T-helper 2 cell treated with Interferon-gamma antibody and Interleukin-4, amounts not matched to agents 100 ng/mL and 5 ng/mL, for 36 hours (primary cell): ENCODE measurements around the gene ZMIZ1. TPM values are rescaled to one million over a fixed set of nuclear protein-coding genes. Genes with fewer than 3 reads are reported as not detected.

Experiments
- intact Hi-C: fragments of 100-400 bp; cut with micrococcal nuclease; formaldehyde crosslinking; loops from one replicate; pipeline ENCODE4 v1.15.1; 2023
- total RNA-seq: library from RNA; stranded (reverse); gene quantifications from 2 replicates; pipeline ENCODE4 v1.2.3, GENCODE V29; 2022

The ZMIZ1 gene
- total RNA-seq, 1 donor from 2014 or later, result 45.8 TPM

DNA sequence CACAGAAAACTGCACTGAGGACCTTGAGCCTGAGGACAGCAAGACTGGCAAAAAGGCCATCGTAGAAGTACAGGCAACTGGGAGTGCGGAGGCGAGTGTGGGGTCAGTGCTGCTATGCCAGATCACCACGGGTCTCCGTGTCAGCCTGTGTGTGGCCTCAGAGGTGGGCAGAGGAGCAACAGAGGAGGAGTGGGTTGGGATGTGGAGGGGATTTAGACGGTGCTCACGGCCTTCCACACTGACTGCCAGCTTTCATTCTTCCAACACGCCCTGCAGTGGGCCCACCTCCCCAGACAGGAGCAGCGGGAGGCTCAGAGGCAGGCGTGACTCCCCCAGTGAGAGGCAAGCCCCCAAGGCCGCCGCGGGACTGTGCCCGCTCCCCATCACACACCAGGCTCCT, 17.0 kb upstream of the ZMIZ1 start:
- intact Hi-C loops, result no loop called here

DNA sequence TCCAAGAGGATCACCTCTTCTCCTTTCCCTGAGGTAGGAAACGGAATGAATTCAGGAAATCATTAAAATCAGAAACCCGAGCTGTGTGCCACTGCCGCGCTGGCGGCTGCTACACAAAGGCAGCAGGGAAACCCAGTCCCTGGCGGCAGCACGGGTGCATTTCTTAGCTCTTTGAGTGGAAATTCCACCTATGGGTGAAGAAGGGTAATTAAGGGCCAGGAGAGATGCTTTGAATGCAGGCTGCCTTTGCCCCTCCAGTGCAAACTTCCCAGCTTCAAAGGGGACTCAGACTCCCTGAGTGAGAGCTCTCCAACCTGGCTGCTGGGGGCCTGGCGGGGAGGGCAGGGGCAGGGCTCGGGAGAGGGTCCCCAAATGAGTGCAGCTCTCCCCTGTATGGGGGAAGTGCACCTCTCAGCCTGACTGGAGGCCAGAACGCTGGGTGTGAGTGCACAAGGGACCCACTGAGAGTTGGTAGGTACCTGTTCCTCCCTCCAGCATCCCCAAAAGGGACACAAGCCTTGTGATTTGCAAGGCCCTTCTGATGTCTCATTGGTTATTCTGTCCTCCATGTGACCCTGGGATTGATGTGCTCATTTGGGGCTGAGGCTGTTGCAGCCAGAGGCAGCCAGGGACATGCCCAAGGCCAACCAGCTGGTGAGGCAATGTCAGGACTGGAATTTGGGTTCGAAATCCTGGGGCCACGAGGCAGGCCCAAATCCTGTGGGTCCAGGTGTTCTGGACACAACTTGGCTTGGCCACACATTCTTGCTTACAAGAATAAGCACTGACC, 16.3 kb upstream of the ZMIZ1 start:
- intact Hi-C loops, result no loop called here

DNA sequence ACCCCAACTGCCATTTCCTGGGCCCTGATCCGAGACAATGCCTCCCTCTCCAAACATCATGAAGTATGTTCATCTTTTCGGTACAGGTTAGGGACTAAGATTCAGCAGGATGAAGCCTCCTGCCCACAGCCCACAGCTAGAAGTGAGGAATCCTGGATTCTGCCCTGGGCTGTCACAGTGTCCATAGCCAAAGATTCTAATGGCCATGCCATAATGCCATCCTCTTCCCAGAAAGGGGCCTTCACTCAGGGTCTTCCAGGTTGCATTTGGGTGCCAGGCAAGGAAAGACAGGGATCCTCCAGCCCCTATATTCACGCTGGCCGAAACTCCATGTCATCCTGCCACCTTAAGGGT, 15.7 kb upstream of the ZMIZ1 start:
- intact Hi-C loops, result no loop called here

DNA sequence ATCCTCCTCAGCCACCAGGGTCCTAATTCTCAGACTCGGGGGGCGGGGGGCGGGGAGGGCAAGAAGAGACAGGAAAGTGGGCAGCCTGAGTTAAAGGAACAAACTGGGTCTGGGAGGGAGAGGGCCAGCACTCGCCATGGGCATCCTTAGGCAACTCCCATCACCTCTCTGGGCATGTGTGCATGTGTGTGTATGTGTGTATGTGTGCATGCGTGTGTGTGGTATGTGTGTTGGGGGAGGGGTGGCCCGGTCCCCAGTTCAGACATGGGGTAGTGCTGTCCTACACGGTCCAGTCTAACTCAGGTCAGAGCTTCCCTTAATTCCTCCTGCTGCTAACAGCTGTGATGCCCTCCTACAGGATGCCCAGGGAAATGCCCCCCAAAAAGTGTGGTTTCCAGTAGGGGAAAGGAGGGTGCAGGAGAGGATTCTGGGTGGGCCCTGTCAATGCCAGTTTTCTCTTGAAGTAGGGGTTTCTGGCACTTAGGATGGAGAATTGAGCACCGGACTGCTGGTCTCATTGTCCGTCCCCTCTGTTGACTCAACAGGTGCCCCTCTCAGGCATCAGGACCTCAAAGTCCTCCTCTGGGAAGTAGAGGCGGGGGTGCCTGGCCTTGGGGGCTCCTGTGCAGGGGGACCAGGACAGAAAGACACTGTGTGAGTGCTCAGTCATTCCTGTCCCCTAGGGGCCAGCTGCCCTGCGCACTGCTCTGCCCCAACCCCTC, 15.1 kb upstream of the ZMIZ1 start:
- intact Hi-C loops, result no loop called here

DNA sequence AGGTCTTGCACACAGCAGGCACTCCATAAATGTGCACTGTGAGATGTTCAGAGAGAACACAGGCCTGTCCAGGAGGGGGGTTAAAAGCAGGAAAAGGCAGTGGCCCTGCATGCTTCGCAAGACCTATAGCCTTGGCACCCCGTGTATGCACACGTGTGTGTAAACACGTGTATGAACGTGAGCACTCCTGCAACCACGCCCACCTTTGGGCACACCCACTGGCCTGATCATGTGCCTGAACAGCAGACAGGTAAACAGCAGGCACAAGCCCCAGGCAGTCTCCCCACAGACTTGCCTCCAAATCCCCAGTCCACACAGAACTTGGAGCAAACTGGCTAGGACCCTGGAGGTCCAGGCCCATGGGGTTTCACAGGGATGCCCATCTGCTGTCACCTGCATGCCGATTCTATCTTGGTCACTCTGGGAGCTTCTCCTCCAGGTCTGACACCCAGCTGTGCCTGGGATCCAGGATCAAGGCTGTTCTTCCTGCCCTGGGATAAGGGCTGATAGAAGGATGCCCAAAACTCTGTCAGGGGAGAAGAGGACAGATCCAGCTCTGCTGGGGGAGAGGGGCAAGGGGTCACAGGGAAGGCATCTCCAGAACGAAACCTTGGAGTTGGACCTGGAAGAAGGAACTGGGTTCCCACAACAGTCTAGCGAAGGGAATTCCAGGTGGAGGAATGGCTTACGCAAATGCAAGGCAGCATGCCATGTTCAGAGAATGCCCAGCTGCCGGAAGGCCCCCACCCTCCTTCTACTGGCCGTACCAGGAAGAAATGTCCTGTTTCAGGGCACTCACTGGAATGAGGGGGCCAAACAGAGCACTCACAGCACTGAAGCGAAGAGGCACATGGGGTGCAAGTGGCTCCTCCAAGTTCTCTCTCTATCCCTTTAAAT, 14.3 kb upstream of the ZMIZ1 start:
- intact Hi-C loops, result no loop called here

DNA sequence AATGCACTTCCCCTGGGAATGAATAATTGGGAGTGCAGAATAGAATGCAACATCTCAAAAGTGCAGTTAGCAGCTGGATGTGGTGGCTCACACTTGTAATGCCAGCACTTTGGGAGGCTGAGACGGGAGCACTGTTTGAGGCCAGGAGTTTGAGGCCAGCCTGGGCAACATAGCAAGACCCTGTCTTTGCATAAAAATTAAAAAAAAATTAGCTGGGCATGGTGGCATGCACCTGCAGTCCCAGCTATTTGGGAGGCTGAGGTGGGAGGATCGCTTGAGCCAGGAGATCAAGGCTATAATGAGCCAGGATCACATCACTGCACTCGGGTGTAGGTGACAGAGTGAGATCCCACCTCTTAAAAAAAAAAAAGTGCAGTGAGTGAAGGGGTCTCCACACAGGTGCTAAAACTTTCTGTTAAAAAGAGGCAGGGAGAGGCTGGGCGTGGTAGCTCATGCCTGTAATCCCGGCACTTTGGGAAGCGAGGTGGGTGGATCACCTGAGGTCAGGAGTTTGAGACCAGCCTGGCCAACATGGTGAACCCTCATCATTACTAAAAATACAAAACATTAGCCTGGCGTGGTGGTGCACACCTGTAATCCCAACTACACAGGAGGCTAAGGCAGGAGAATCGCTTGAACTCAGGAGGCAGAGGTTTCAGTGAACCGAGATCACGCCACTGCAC, 13.5 kb upstream of the ZMIZ1 start:
- intact Hi-C loops, result no loop called here

DNA sequence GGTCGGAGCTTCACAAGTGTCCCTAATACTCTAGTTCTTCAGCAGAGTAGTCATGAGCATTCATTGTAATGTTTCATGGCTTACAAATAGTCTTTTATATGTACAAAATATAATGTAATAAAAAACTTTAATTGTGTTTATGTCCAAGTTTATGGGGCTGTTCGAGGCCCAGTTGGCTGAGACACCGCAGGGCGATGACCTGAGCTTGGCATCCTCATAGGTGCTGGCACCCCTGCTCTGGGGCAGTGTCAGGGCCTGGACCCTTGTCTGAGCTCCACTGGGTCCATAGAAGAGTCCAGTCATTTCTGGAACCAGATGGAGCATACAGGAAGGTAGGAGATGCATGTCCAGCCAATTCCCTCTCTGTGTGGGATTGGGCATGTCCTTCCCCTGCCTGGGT, 12.9 kb upstream of the ZMIZ1 start:
- intact Hi-C loops, result no loop called here

DNA sequence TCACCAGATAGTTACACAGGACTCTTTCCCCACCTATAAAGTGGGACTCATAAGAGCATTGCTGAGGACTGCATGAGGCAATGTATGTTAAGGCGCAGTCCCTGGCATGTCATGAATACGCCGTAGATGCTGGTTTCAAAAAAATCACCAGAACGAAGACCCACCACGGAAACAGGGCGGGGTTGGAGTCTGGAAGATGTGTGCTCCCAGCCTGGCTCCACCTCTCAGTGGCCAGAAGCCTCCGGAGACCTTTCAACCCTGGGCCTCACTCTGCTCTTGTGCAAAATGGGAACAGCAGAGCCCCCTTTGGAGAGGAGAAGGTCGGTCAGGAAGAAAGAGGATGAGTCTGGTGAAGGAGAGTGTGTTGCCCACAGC, 12.4 kb upstream of the ZMIZ1 start:
- intact Hi-C loops, result no loop called here

DNA sequence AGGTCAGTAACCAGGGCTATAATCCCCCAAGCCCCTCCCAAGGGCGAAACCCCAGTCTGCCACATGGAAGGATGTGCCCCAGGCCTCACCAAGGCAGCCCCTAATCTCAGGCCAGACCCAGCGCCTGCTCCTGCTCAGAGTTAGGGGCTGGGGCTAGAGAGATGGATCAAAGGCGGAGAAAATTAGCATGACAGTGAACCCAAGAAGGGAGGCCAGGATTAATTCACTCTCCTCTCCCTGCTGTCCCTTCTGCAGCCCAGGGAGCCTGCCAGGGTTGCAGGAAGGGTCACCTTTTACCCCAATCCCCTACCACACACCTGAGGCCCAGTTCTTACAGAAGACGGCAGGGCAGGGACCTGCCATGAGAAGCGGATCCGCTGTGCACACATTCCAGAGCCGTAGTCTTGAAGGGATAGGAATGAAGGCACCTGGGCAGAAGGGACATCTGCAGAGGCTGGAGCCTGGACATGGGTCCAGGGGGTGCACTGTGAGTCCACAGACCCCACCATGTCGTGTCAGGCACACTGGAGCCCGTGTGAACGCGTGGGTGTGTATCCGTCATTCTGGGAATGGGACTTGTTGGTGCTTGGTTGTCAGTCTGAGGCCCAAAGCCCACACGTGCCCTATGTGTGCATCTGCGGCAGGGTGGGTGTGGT, 11.9 kb upstream of the ZMIZ1 start:
- intact Hi-C loops, result no loop called here

DNA sequence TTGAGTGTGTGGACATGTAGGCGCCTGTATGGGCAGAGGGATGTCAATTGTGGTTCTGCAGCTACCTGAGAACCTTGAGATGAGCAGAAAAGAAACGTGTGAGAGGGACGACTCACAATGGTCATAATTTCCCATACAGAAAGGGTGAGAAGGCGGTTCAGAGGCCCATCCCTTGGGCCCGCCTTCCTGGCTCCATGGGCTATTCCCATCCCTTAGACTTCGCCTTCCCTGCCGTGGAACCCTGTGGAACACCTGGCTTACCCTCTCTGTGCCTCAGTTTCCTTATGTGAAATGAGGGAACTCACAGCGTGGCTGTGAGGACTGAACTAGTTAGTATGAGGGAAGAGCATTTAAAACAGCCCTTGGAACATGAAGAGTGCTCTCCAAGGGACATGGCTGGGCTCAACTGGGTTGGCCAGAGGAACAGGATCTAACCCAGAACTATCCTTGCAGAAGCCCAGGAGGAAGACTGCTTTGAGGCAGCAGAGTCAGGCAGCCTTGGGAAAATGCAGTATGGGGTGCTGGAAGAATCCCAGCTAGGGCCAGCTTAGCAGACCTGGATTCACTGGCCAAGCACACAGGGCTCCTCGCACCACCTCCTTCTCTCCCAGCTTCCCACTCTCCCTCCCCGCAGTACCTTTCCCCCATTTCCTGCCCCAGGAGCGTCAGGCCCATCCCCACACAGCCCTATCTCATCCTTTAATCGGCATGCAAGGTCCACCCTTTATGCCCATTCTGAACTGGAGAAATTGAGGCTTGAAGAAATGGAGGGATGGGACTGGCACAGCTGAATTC, 11.1 kb upstream of the ZMIZ1 start:
- intact Hi-C loops, result no loop called here

DNA sequence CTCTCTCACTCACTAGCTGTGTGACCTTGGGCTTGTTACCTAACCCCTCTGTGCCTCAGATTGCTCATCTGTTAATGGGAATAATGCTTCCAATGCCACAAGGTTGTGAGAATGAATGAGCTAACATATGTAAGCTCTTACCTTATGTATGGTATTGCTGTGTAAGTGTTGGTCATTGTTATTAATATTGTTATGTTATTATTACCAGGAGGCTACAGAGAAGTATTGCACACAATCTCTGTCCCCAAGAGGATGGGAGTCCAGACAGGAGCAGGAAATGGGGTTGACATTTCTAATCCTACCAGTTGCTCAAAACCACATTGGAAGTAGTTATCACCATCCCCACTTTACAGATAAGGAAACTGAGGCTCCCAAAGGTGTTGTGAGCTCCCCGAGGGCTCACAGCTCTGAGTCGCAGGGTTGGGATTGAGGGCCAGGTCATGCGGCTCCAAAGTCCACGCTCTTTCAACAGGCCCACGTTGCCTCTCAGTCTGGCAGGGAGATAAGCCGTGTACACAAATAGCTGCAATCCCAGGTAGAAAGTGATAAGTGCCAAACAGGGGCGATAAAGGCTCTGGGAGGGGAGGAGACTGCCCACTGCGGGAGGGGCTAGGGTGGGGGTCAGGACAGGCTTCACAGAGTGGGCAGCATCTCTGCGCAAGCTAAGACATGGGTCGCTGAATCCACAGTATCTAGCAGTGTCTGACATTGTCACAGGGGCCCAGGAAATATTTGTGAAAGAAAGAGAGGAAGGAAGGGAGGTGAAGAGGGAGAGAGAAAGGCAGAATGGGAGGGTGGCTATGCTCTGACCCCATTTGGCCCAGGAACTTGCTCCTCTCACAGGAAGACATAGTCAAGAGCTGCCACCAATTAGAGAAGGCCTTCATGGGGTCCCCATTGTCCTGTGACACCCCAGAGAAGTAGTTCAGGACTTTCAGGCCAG, 9.6 kb upstream of the ZMIZ1 start:
- intact Hi-C loops, result no loop called here

DNA sequence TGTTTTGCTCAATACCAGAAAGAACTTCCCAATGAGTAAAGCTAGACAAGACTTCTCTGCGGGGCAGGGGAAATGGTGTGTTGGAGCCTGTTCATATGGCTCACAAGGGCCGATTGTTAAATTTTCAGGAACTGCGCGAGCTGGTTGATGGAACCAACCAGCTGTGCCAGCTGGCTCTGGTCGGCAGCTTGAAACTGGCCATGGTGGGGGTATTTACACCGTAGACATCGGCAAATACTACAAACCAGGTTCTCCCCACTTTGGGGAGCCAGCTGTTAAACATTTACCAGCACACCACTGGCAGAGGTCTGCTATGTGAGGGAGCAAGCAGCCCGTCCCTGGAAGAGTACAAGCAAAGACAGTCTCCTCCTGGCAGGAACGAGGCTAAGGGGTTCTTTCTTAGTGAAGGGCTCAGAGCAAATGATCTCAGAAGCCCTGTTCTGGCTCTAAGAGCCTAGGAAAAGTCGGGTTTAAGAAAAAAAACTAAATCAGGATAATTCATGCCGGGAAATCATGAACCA, 8.8 kb upstream of the ZMIZ1 start:
- intact Hi-C loops, result loop anchor here (10.0 kb wide), 1 partner anchor 285 kb away; the partner anchor contains the start of gene PPIF

DNA sequence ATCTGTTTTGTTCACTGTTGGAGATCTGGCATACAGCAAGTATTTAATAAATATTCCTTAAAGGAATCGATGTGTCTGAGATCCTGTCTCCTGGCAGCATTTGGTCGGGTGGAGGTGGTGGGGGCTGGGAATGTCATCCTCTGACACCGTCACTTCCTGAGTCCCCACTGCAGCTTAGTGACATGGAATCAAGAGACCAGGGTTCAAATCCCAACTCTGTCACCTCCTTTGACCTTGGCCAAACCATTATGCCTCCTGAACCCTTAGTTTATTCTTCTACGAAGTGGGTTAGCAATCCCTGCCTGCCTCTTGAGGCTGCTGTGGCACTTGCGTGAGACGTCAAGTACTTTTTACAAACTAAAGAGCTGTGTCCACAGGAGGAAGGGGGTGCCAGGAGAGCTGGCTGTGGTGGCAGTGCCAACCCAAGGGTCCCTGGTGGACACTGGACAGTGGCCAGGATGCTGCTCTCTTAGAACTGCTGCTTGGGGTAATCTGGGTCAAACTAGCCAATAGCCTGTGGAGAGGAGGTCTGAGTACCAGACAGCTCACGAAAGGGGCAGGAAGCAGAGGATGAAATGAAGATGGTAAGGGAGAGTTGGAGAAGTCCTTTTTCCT, 8.0 kb upstream of the ZMIZ1 start:
- intact Hi-C loops, result loop anchor here (10.0 kb wide), 1 partner anchor 284 kb away; the partner anchor contains the start of gene PPIF

DNA sequence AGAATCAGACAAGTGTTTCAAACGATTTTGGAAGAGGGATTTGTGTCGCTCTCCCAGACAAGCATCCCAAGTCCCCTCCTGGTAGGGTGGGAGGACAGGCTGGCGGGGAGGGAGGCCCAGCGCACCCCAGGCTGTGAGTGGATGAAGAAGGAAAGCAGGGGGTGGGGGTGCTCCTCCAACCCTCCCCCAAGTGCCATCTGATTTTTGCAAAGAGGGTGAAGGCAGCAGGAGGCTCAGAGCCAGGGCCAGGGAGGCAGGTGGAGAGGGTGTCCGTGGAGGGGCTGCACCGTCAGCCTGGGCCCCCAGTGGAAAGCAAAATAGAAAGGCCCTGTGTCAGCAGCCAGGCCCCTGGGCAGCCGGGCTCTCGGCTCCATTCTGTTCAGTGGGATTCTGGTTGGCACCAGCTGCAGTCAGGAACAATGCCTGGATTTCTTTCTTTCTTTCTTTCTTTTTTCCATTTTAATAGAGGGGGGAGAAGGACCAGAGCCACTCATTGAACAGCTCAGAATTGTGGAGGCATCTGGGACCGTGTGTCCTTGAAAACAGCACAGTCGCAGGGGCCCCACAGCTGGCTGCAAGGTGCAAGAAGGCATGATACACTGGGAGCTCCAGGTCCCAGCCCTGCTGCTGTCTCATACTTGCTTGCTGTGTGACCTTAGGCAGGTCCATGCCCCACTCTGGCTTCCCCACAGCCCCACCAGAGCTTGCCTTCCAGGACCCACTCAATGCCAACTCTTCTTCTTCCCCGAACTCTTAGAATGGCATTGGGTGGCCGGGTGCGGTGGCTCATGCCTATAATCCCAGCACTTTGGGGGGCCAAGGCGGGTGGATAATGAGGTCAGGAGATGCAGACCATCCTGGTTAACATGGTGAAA, 7.1 kb upstream of the ZMIZ1 start:
- intact Hi-C loops, result loop anchor here (10.0 kb wide), 1 partner anchor 283 kb away; the partner anchor contains the start of gene PPIF

DNA sequence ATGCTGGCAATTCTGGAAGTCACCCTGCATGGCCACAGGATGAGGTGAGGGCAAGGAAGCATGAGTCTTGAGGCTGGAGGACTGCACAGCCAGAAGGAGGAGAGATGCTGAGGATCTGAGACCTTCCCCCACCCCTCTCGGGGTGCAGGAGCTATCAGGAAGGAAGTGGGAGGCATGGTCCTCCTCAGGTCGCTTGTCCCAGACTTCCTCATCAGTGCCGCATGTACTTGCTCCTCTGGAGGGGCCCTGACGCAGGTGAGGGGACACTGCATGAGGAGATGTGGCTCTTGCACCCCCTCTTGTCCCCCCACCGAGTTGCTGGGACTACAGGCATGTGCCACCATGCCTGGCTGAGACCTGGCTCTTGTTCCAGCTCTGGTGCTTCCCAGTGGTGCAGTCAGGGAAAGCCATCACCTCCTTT, 5.7 kb upstream of the ZMIZ1 start:
- intact Hi-C loops, result loop anchor here (10.0 kb wide), 1 partner anchor 282 kb away; the partner anchor contains the start of gene PPIF

DNA sequence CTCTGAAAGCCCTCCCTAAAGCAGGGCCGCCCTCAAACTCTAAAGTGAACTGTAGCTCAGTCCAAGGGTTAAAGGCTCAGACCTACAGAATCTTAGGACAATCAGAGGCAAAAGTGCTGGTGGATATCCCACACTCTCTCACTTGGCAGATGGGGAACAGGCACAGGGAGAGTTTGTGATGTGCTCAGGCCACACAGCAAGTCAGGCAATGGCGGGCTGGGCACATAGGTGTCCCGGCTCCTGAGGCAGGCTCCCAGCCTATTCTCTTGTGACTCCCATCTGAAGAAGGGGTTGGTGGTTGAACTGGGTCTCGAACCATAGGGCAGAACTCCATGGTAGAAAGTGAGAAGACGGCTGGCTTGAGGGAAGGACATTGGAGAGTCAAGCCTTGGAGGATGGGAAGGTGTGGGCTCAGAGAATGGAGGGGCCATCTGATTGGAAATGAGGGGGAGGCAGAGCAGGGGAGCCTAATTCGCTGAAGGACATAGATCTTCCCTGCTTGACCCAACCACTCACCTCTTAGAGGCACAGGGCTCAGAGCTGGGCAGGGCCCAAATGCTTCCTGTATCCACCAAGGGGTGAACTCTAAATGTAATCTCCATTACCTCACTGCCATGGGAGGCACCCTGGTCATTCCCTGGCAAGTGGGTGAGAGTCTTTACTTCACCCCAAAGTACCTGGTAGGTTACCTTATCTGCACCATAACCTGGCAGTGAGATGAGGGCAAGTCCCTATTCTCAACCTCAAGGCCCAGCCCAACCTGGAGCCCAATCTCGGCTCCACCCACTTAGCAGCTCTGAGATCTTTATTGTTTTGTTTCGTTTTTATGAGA, 4.9 kb upstream of the ZMIZ1 start:
- intact Hi-C loops, result loop anchor here (10.0 kb wide), 1 partner anchor 281 kb away; the partner anchor contains the start of gene PPIF
